ENCODE results near the gene TMCO4. TPM values are rescaled to one million over a fixed set of nuclear protein-coding genes. Genes with fewer than 3 reads are reported as not detected.

Gene TMCO4
- total and polyA plus RNA-seq, 2 of the 4 experiments (the other 2 are of a cell fraction) = 7.3 to 8.6 TPM

GRCh38 chr1:19644395-19644680 is 155.4 kb downstream of the TMCO4 start:
- Histone ChIP-seq H3K4me3 (ENCODE audit: insufficient read depth, low read depth, low read length) (peak overlapping the region; percentile 72), H3K9me3 (ENCODE audit: control insufficient read depth, insufficient read depth, low read length) (no peaks in the 10 kb centered on the region), H4K5ac (ENCODE audit: low read depth, low read length) (no peak overlapping the region; the same call in 1 of the 2 replicates), H3K4me1 (ENCODE audit: control insufficient read depth, insufficient read depth, low read length) (peaks cover 22% of the 10 kb centered on the region; the same call in 1 of the 2 replicates), H4K20me1 (ENCODE audit: insufficient read depth, low read length) (peaks cover 28% of the 10 kb centered on the region), H2AK9ac (replicated peaks; ENCODE audit: low read depth, low read length, poor library complexity) (peak overlapping the region; percentile 89), H3K14ac (replicated peaks; ENCODE audit: low read depth, low read length) (no peak overlapping the region), H2AK5ac (ENCODE audit: low read depth, low read length) (no peak overlapping the region), H2AFZ (replicated peaks; ENCODE audit: low read length, poor library complexity) (peak overlapping the region; percentile 96), H3K4ac (ENCODE audit: low read depth, low read length) (no peak overlapping the region), H2BK120ac (ENCODE audit: low read depth, low read length) (no peak overlapping the region), H3K79me1 (ENCODE audit: low read depth in 1 of 2, low read length in 2 of 2) (peaks cover 0 to 37% of the 10 kb centered on the region in 2 experiments; a peak in 2 of 4 replicates), H3K4me2 (ENCODE audit: low read depth, low read length) (no peak overlapping the region), H3K27ac (ENCODE audit: insufficient read depth, low read length) (peak overlapping the region; percentile 71; the same call in 1 of the 2 replicates), H3K9me1 (ENCODE audit: insufficient read depth, low read length) (peaks cover 7% of the 10 kb centered on the region), H3K18ac (ENCODE audit: low read depth, low read length) (no peak overlapping the region; the same call in 1 of the 2 replicates), H2BK5ac (ENCODE audit: low read depth, low read length, poor library complexity, severe bottlenecking) (no peak overlapping the region), H4K8ac (ENCODE audit: low read depth in 2 of 2, low read length in 2 of 2) (no peak overlapping the region), H3K23ac (ENCODE audit: low read depth, low read length) (no peak overlapping the region), H3K56ac (ENCODE audit: extremely low read depth, insufficient read depth, low read length) (no peak overlapping the region), H2BK20ac (ENCODE audit: low read depth, low read length) (no peak overlapping the region), H3K27me3 (ENCODE audit: control insufficient read depth, insufficient read depth, low read length) (no peaks in the 10 kb centered on the region), H4K91ac (ENCODE audit: insufficient read depth, low read depth, low read length) (no peak overlapping the region), H3K36me3 (ENCODE audit: control insufficient read depth, insufficient read depth, low read length) (peaks cover 2% of the 10 kb centered on the region; the same call in 1 of the 2 replicates), H3K9ac (ENCODE audit: low read depth, low read length) (peak overlapping the region; percentile 96), H2BK15ac (ENCODE audit: low read depth, low read length) (no peak overlapping the region)
- CTCF ChIA-PET = interaction anchor here (1.1 kb wide), 1 partner anchor 10 kb away, joined by 4 read pairs; no protein-coding TSS in a partner anchor
- intact Hi-C loops (cut with micrococcal nuclease) (loop anchor here (2.0 kb wide), 4 partner anchors 48 to 246 kb away; partner anchors contain the start of gene CAPZB), dilution Hi-C loops (cut with HindIII; ENCODE audit: low sequenced_read_pairs, unreplicated experiment) (no loop called here), in situ Hi-C loops (cut with MboI; ENCODE audit: low sequenced_read_pairs) (loop anchor here (10.0 kb wide), 1 partner anchor 160 kb away; the partner anchor contains the start of gene CAPZB)
- POLR2A ChIA-PET (ENCODE audit: unreplicated experiment) = no interaction called here
- WGBS, 2 experiments (ENCODE audit: extremely low coverage in 2 of 2, insufficient read length in 1 of 2) = 2% methylated on average over 20 of the region's 51 CpGs; no CpG with 5 or more reads in 1 of the 2 experiments
- ATAC-seq (ENCODE audit: low read depth) = peak; percentile 44
- DNase-seq = no peak
- TF ChIP-seq SMC3 (IDR thresholded peaks at IDR 0.05; ENCODE audit: low read depth, low read length) (no peak), BHLHE40 (IDR thresholded peaks at IDR 0.05; ENCODE audit: low read depth, low read length) (no peak), RCOR1 (IDR thresholded peaks at IDR 0.05; ENCODE audit: insufficient replicate concordance, low read length) (no peak), ELK1 (IDR thresholded peaks at IDR 0.05; ENCODE audit: borderline replicate concordance, low read depth, low read length) (no peak), USF2 (IDR thresholded peaks at IDR 0.05; ENCODE audit: low read depth, low read length) (no peak), MAZ (IDR thresholded peaks at IDR 0.05; ENCODE audit: borderline replicate concordance, low read depth, low read length) (no peak), POLR2A (IDR thresholded peaks at IDR 0.05; ENCODE audit: low read depth, low read length) (no peak), FOS (IDR thresholded peaks at IDR 0.05; ENCODE audit: low read depth, low read length) (no peak), RAD21 (IDR thresholded peaks at IDR 0.05; ENCODE audit: low read length) (no peak), RFX5 (IDR thresholded peaks at IDR 0.05; ENCODE audit: low read depth, low read length) (no peak), MXI1 (IDR thresholded peaks at IDR 0.05; ENCODE audit: borderline replicate concordance, low read depth, low read length) (no peak), CHD1 (IDR thresholded peaks at IDR 0.05; ENCODE audit: low read depth, low read length) (no peak), CTCF (conservative IDR thresholded peaks at IDR 0.05; ENCODE audit: low read depth, low read length) (no peak)
- BruUV-seq (replicated peaks) = no TSS peak
